Breast epithelium (tissue), 4 donors: Measurements from ENCODE around the gene OSCP1. TPM values are rescaled to one million over a fixed set of nuclear protein-coding genes. Genes with fewer than 3 reads are reported as not detected.

Experiments used
- DNase-seq, 2 donors: peaks; one replicate each; pipeline ENCODE4 v3.0.0-alpha.2; 2019; ENCODE audit warnings: low spot score in 2 of 2
- H3K27ac ChIP-seq, 2 donors: fragments of 200-600 bp; sonication (generic) in 1 of 2; one replicate each; pipeline ENCODE4 v1.5.1; 2016 to 2019; ENCODE audit warnings: mild to moderate bottlenecking in 1 of 2
- H3K27me3 ChIP-seq, 2 donors: fragments of 200-600 bp; sonication (generic) in 1 of 2; one replicate each; pipeline versions ENCODE4 v1.5.1 to v1.6.0; 2017 to 2019; ENCODE audit warnings: control low read depth in 1 of 2, mild to moderate bottlenecking in 1 of 2
- H3K36me3 ChIP-seq: fragments of 200-600 bp; one replicate; pipeline ENCODE4 v1.5.1; 2019
- H3K4me1 ChIP-seq, 2 donors: fragments of 200-600 bp; sonication (generic); one replicate each; pipeline ENCODE4 v1.5.1; 2016 to 2019; ENCODE audit warnings: control low read depth in 1 of 2
- H3K4me3 ChIP-seq, 3 donors: fragments of 200-600 bp; sonication (generic); 1 replicate in 2 of 3; 2 replicates in 1 of 3; pipeline ENCODE4 v1.5.1; 2016 to 2019; ENCODE audit warnings: mild to moderate bottlenecking in 3 of 3, moderate library complexity in 2 of 3
- H3K9me3 ChIP-seq, 2 donors: fragments of 200-600 bp; sonication (generic) in 1 of 2; one replicate each; pipeline ENCODE4 v1.5.1; 2016 to 2019; ENCODE audit warnings: control low read depth in 1 of 2
- POLR2A ChIP-seq: fragments of 450-650 bp; IDR thresholded peaks from one replicate; pipeline ENCODE4 v1.6.1; 2016; ENCODE audit warnings: antibody characterized with exemption, mild to moderate bottlenecking, moderate library complexity
- POLR2AphosphoS5 ChIP-seq, 3 donors: sonication (generic); formaldehyde crosslinking; IDR thresholded peaks; one replicate each; pipeline ENCODE4 v1.6.1; 2017; ENCODE audit warnings: antibody characterized with exemption in 3 of 3
- intact Hi-C: fragments of 100-400 bp; cut with DNase I; formaldehyde crosslinking; loops from one replicate; pipeline ENCODE4 v1.15.1; 2023; ENCODE audit warnings: low total_unique reads
- total RNA-seq, 3 donors: library from RNA; depleted of rRNA; stranded (reverse); fragments of >200 nt; gene quantifications; one replicate each; pipeline ENCODE4 v1.1.0, GENCODE V29; 2016
- TF ChIP-seq, protein P1 (sequence below), 3 donors: fragments of 450-650 bp; IDR thresholded peaks; one replicate each; pipeline ENCODE4 v1.5.1; 2016 to 2017; ENCODE audit warnings: antibody characterized with exemption in 3 of 3, mild to moderate bottlenecking in 3 of 3, moderate library complexity in 3 of 3

Gene OSCP1
- total RNA-seq, 3 donors from 2014 or later, result 12.5 to 19.3 (median 15.1) TPM

DNA sequence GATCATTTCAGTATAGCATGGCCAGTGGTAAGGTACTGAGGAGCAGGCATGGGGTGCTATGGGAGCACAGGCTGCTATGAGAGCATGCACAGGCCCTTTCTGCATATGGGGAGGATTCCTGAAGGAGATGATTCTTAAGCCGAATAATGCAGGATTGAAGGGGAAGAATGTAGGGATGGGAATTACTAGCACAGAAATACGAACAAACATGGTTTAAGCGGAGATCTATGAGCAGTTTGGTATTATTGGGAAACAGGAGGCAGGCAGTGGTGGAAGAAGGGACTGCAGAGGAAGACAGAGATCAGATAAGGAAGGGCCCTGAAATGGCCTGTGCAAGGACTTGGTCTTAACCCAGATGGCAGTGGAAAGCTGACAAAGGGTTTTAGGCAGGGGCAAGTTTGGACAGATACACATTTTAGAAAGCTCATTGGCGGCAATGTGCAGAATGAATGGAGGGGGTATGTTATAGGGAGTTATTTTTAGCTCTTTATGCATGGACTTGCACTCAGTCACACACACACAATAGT lies 1.7 kb downstream of the OSCP1 start:
- TF ChIP-seq, protein P1, sequence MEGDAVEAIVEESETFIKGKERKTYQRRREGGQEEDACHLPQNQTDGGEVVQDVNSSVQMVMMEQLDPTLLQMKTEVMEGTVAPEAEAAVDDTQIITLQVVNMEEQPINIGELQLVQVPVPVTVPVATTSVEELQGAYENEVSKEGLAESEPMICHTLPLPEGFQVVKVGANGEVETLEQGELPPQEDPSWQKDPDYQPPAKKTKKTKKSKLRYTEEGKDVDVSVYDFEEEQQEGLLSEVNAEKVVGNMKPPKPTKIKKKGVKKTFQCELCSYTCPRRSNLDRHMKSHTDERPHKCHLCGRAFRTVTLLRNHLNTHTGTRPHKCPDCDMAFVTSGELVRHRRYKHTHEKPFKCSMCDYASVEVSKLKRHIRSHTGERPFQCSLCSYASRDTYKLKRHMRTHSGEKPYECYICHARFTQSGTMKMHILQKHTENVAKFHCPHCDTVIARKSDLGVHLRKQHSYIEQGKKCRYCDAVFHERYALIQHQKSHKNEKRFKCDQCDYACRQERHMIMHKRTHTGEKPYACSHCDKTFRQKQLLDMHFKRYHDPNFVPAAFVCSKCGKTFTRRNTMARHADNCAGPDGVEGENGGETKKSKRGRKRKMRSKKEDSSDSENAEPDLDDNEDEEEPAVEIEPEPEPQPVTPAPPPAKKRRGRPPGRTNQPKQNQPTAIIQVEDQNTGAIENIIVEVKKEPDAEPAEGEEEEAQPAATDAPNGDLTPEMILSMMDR (IDR thresholded peaks at IDR 0.05), result no peak
- no peak for TF ChIP-seq POLR2A
- TF ChIP-seq POLR2AphosphoS5 (IDR thresholded peaks at IDR 0.05), result no peak
- H3K4me1 ChIP-seq, result no peaks in the 10 kb centered on the region
- H3K36me3 ChIP-seq, result no peaks in the 10 kb centered on the region
- no peaks in the 10 kb centered on the region for H3K27me3 ChIP-seq
- H3K9me3 ChIP-seq, result no peaks in the 10 kb centered on the region
- H3K4me3 ChIP-seq, result no peak overlapping the region
- intact Hi-C loops, result no loop called here
- no peak overlapping the region for H3K27ac ChIP-seq
- DNase-seq, result no peak

DNA sequence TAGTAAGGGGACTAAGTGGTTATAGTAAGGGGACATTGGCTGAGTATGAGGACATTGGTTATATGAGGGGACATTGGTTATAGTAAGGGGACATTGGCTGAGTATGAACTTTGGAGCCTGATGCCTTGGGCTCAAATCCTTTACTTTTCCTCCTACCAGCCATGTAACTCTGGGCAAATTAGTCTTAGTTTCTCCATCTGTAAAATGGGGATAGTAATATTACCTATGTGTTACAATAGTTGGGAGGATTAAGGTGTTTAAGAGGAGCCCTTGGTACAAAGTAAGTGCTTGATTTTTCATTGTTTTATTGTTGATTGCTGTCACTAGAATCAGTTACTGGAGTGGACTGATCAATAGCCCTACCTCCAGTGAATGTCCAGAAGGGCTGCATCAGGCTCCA lies 2.8 kb downstream of the OSCP1 start:
- Histone ChIP-seq H3K4me3 (no peak overlapping the region), H3K27me3 (no peaks in the 10 kb centered on the region), H3K36me3 (no peaks in the 10 kb centered on the region), H3K4me1 (no peaks in the 10 kb centered on the region), H3K27ac (no peak overlapping the region), H3K9me3 (no peaks in the 10 kb centered on the region)
- intact Hi-C loops, result no loop called here
- TF ChIP-seq POLR2A, result no peak
- no peak for TF ChIP-seq POLR2AphosphoS5 (IDR thresholded peaks at IDR 0.05)
- TF ChIP-seq, protein P1 (IDR thresholded peaks at IDR 0.05), result no peak
- no peak for DNase-seq

DNA sequence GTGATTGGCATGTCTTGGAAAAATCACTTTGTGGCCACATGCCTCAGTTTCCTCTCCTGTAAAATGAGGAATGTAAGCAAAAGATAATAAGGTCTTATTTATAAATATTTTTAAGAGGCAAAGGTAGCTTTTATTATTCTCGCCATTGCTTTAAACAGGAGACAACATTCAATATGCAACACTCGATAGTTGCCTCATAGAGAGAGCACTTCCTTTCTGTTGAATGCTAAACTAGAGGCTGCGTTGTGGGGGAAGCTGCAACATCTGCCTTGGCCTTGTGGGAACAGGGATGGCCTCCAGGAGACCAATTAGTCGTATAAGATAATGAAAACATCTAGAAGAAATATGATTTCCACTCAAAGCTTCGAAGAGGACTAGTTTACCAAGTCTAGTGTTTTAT lies 3.5 kb downstream of the OSCP1 start:
- intact Hi-C loops, result no loop called here
- no peak for DNase-seq
- Histone ChIP-seq H3K4me3 (no peak overlapping the region), H3K27ac (no peak overlapping the region), H3K4me1 (no peaks in the 10 kb centered on the region), H3K9me3 (no peaks in the 10 kb centered on the region), H3K36me3 (no peaks in the 10 kb centered on the region), H3K27me3 (no peaks in the 10 kb centered on the region)
- TF ChIP-seq, protein P1 (IDR thresholded peaks at IDR 0.05), result no peak
- TF ChIP-seq POLR2A, result no peak

DNA sequence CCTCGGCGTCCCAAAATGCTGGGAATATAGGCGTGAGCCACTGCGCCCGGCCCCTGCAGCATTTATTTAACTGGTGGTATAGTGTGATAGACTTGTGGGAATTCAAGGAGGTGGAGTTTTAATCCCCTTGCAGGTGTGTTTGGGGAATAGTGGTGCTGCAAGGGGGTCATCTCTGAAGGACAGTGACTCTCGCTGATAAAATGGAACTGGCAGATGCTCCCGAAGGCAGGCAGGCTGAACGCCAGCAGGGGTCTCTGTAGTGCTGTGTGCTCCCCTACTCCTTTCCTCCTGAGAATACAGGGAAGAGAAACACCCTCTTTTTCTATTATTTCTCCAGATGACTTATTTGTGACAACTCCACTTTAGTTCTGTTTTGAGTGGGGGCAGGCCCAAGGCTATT lies 4.0 kb downstream of the OSCP1 start:
- H3K4me1 ChIP-seq, result no peaks in the 10 kb centered on the region
- no peak overlapping the region for H3K27ac ChIP-seq
- intact Hi-C loops, result no loop called here
- no peaks in the 10 kb centered on the region for H3K27me3 ChIP-seq
- H3K9me3 ChIP-seq, result no peaks in the 10 kb centered on the region
- no peaks in the 10 kb centered on the region for H3K36me3 ChIP-seq
- H3K4me3 ChIP-seq, result no peak overlapping the region
- no peak for DNase-seq
- TF ChIP-seq POLR2A (no peak), POLR2AphosphoS5 (IDR thresholded peaks at IDR 0.05) (no peak)
- TF ChIP-seq, protein P1 (IDR thresholded peaks at IDR 0.05), result no peak

DNA sequence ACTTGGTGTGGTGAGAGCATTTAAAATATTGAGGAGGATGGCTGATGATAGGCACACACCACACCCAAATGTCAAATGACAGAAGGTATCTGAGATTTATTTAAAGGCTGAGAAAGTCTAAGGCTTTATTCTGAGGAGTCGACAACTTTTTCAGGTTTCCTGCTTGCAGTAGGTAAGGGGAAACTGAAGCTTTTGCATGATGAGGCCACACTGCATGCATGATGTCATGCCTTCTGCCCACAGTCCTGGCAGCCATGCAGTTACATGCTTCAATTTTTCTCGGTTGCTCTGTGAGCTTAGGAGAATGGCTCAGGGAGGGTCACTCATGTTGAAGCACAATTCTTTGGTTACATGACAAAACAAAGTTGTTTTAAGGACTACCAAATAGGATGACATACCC lies 7.0 kb downstream of the OSCP1 start:
- H3K9me3 ChIP-seq, result no peaks in the 10 kb centered on the region
- H3K4me1 ChIP-seq, result no peaks in the 10 kb centered on the region
- H3K27me3 ChIP-seq, result no peaks in the 10 kb centered on the region
- DNase-seq, result no peak
- no peaks in the 10 kb centered on the region for H3K36me3 ChIP-seq
- intact Hi-C loops, result no loop called here
- TF ChIP-seq POLR2A (no peak), POLR2AphosphoS5 (IDR thresholded peaks at IDR 0.05) (no peak)
- TF ChIP-seq, protein P1 (IDR thresholded peaks at IDR 0.05), result no peak
- no peak overlapping the region for H3K4me3 ChIP-seq
- H3K27ac ChIP-seq, result no peak overlapping the region
